ENCODE results near the gene KRTAP5-1. TPM values are rescaled to one million over a fixed set of nuclear protein-coding genes. Genes with fewer than 3 reads are reported as not detected.

The KRTAP5-1 gene
- total and polyA plus RNA-seq, 10 of the 15 experiments (the other 5 are each of a cell fraction or from before 2014, with no cell fraction given), result not detected

GRCh38 chr11:1549338-1550330 lies 35.4 kb downstream of the KRTAP5-1 start:
- Histone ChIP-seq H3K4me1 (ENCODE audit: control insufficient read depth, insufficient read depth, low read length) (no peaks in the 10 kb centered on the region), H3K79me2 (ENCODE audit: control insufficient read depth, insufficient read depth, low read length) (no peaks in the 10 kb centered on the region), H3K9ac (ENCODE audit: control insufficient read depth, insufficient read depth, low read length) (no peak overlapping the region), H4K20me1 (ENCODE audit: control insufficient read depth, insufficient read depth) (no peaks in the 10 kb centered on the region), H3K4me3 (no peak overlapping the region), H3K27ac (ENCODE audit: control insufficient read depth, insufficient read depth) (no peak overlapping the region), H3K9me3 (replicated peaks; ENCODE audit: control insufficient read depth, insufficient read depth, low read length) (no peaks in the 10 kb centered on the region), H3K36me3 (ENCODE audit: control insufficient read depth in 2 of 2, insufficient read depth in 2 of 2, low read length in 1 of 2) (no peaks in the 10 kb centered on the region), H2AFZ (ENCODE audit: control insufficient read depth, low read depth, low read length) (no peak overlapping the region), H3K4me2 (ENCODE audit: control insufficient read depth, insufficient read depth) (no peak overlapping the region), H3K27me3 (replicated peaks in 1 of 2; ENCODE audit: control insufficient read depth in 2 of 2, insufficient read depth in 2 of 2, low read length in 1 of 2) (peaks cover 0 to 4% of the 10 kb centered on the region in 2 experiments; a peak in 2 of 4 replicates)
- TF ChIP-seq FOS (IDR thresholded peaks at IDR 0.05; ENCODE audit: borderline replicate concordance, extremely low read depth, insufficient read length) (no peak), HDAC2 (IDR thresholded peaks at IDR 0.05) (no peak), ZNF217 (IDR thresholded peaks at IDR 0.05) (no peak), CTCF (IDR thresholded peaks at IDR 0.05 in 2 of 3, conservative IDR thresholded peaks at IDR 0.05 in 1 of 3; ENCODE audit: control insufficient read depth in 2 of 3, extremely low read depth in 1 of 3, insufficient read depth in 1 of 3, low read depth in 3 of 3, low read length in 3 of 3) (peak in 2 of 3 experiments; percentile 31; a peak in 3 of 6 replicates), KAT2A (conservative IDR thresholded peaks at IDR 0.05; ENCODE audit: control insufficient read depth, low read depth, low read length) (no peak), ZBED1 (IDR thresholded peaks at IDR 0.05; ENCODE audit: borderline replicate concordance) (no peak), ATF2 (IDR thresholded peaks at IDR 0.05; ENCODE audit: low read length) (no peak), NFIC (IDR thresholded peaks at IDR 0.05; ENCODE audit: low read depth, low read length) (no peak), TCF3 (IDR thresholded peaks at IDR 0.05; ENCODE audit: borderline replicate concordance, insufficient read depth, low read depth, low read length) (no peak)
- in situ Hi-C loops (cut with MboI), result no loop called here
- ChIA-PET CTCF (no interaction called here), POLR2A (no interaction called here), RAD21 (ENCODE audit: unreplicated experiment) (no interaction called here), SMC1A (ENCODE audit: uncharacterized antibody, unreplicated experiment) (no interaction called here)
- WGBS (ENCODE audit: insufficient coverage, insufficient replicate concordance, low lambda C conversion rate, missing lambda C conversion rate), result 50% methylated on average over 13 of the region's 13 CpGs
- DNase-seq (ENCODE audit: low read depth, low spot score) (no peak), ATAC-seq (peak; percentile 58), FAIRE-seq (no peak)
- intact Hi-C loops (cut with micrococcal nuclease; ENCODE audit: unreplicated experiment), result no loop called here
- BruUV-seq (replicated peaks), result no TSS peak
